ENCODE results near the gene INPP5F.

The INPP5F gene

GRCh38 chr10:119811122-119811521, 85.3 kb downstream of the INPP5F start (continued):
- TF ChIP-seq CSRNP3 (CRISPR knock-in tag; IDR thresholded peaks at IDR 0.05) (no peak), ZNF70 (CRISPR knock-in tag; IDR thresholded peaks at IDR 0.05) (no peak), OSR1 (CRISPR knock-in tag; IDR thresholded peaks at IDR 0.05) (no peak), ZFP30 (CRISPR knock-in tag; IDR thresholded peaks at IDR 0.05) (no peak), TOX (CRISPR knock-in tag; IDR thresholded peaks at IDR 0.05; ENCODE audit: borderline replicate concordance) (no peak), ZC3H10 (CRISPR knock-in tag; IDR thresholded peaks at IDR 0.05) (no peak), BACH2 (CRISPR knock-in tag; IDR thresholded peaks at IDR 0.05; ENCODE audit: borderline replicate concordance) (no peak), SNAI2 (CRISPR knock-in tag; IDR thresholded peaks at IDR 0.05) (no peak)

- TF ChIP-seq GLIS3 (CRISPR knock-in tag; IDR thresholded peaks at IDR 0.05) (no peak), ZNF70 (CRISPR knock-in tag; IDR thresholded peaks at IDR 0.05) (no peak), ZFP3 (CRISPR knock-in tag; IDR thresholded peaks at IDR 0.05) (no peak), TCF4 (CRISPR knock-in tag; IDR thresholded peaks at IDR 0.05; ENCODE audit: borderline replicate concordance) (no peak), ISL1 (CRISPR knock-in tag; IDR thresholded peaks at IDR 0.05) (no peak)
- no peak for ATAC-seq
These were observed 86.8 kb downstream of the INPP5F start for GRCh38 chr10:119812684-119813083.

- no peak for TF ChIP-seq ZFP3 (CRISPR knock-in tag; IDR thresholded peaks at IDR 0.05)
- TF ChIP-seq POU6F1 (CRISPR knock-in tag; IDR thresholded peaks at IDR 0.05; ENCODE audit: borderline replicate concordance, low read depth), result no peak
- TF ChIP-seq ZNF70 (CRISPR knock-in tag; IDR thresholded peaks at IDR 0.05), result no peak
- TF ChIP-seq PPARA (CRISPR knock-in tag; IDR thresholded peaks at IDR 0.05; ENCODE audit: borderline replicate concordance), result no peak
- no peak for TF ChIP-seq CSDC2 (CRISPR knock-in tag; IDR thresholded peaks at IDR 0.05)
- no peak for TF ChIP-seq TCF4 (CRISPR knock-in tag; IDR thresholded peaks at IDR 0.05; ENCODE audit: borderline replicate concordance)
- no peak for TF ChIP-seq ZFP30 (CRISPR knock-in tag; IDR thresholded peaks at IDR 0.05)
- no peak for TF ChIP-seq GLIS3 (CRISPR knock-in tag; IDR thresholded peaks at IDR 0.05)
- no peak for TF ChIP-seq ESRRG (CRISPR knock-in tag; IDR thresholded peaks at IDR 0.05)
- no peak for TF ChIP-seq OSR1 (CRISPR knock-in tag; IDR thresholded peaks at IDR 0.05)
- no peak for TF ChIP-seq CSRNP3 (CRISPR knock-in tag; IDR thresholded peaks at IDR 0.05)
- TF ChIP-seq ZNF565 (CRISPR knock-in tag; conservative IDR thresholded peaks at IDR 0.05; ENCODE audit: low read depth), result no peak
- no peak for TF ChIP-seq CREB5 (CRISPR knock-in tag; IDR thresholded peaks at IDR 0.05; ENCODE audit: low read depth)
- no peak for TF ChIP-seq TSHZ2 (CRISPR knock-in tag; IDR thresholded peaks at IDR 0.05)
- TF ChIP-seq ZC3H10 (CRISPR knock-in tag; IDR thresholded peaks at IDR 0.05), result no peak
- TF ChIP-seq RARB (CRISPR knock-in tag; IDR thresholded peaks at IDR 0.05), result no peak
- ATAC-seq, result no peak
These were observed 89.8 kb downstream of the INPP5F start for GRCh38 chr10:119815671-119816070.

Data from SK-N-SH treated with all-trans-retinoic acid at 6 μM for 48 hours (cell line).